ENCODE data around the gene EGR4.
"Not testable (repeated sequence)": the region's sequence is repeated elsewhere in the genome, so short reads cannot be mapped to it uniquely, and the experiment has no call there.

GRCh38 chr2:73262691-73263429 lies 30.5 kb downstream of the EGR4 start:
- TF ChIP-seq ZNF274 (IDR thresholded peaks at IDR 0.05; ENCODE audit: low read depth, low read length); YY1 (IDR thresholded peaks at IDR 0.05; ENCODE audit: insufficient read depth, insufficient read length): not testable (repeated sequence)

Data from NT2/D1 (cell line).